Regular cardiac myocyte (primary cell): Measurements from ENCODE around the gene MYT1. TPM values are rescaled to one million over a fixed set of nuclear protein-coding genes. Genes with fewer than 3 reads are reported as not detected.

Source experiments
- total RNA-seq: library from RNA; depleted of rRNA; stranded (reverse); fragments of >200 nt; gene quantifications from 2 replicates; pipeline ENCODE4 v1.2.3, GENCODE V29; 2014

The MYT1 gene
- not detected in 2 replicates for total RNA-seq

DNA sequence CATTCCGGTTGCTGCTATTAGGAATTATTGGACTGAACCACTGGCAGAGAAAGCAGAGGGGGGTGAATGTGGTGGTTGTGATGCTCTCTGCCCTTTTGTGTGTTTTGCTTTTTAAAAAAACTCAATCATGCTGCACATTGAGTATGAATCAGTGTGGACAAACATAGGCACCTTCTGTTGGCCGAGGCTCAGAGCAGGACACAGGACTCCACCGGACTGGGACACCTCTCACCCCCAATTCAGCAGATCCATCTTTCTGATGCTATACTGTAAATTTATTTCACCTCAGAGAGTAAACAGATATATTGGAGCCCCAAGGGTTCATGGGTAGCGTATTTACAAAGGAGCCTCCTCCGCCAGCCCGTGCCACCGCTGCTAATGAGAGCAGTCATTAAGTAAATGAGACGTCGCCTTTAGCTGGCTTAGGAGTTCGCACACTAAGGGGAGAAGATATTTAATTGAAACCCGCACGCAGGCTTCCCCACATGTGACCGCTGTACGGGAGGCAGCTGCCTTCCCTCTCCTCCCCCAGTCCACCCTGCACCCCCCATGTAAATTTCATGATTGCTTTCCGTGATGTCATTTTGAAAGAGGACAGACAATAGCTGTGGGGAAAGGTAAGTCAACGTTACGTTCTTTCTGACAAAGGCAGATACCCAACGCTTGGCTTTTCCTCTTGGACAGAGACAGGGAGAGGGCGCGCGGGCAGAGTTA lies at the start of gene MYT1:
MYT1 (plus strand) TSS at position 330 of the 714 bp plus-strand sequence. CDS start 34,410 bp downstream, outside the sequence.

DNA sequence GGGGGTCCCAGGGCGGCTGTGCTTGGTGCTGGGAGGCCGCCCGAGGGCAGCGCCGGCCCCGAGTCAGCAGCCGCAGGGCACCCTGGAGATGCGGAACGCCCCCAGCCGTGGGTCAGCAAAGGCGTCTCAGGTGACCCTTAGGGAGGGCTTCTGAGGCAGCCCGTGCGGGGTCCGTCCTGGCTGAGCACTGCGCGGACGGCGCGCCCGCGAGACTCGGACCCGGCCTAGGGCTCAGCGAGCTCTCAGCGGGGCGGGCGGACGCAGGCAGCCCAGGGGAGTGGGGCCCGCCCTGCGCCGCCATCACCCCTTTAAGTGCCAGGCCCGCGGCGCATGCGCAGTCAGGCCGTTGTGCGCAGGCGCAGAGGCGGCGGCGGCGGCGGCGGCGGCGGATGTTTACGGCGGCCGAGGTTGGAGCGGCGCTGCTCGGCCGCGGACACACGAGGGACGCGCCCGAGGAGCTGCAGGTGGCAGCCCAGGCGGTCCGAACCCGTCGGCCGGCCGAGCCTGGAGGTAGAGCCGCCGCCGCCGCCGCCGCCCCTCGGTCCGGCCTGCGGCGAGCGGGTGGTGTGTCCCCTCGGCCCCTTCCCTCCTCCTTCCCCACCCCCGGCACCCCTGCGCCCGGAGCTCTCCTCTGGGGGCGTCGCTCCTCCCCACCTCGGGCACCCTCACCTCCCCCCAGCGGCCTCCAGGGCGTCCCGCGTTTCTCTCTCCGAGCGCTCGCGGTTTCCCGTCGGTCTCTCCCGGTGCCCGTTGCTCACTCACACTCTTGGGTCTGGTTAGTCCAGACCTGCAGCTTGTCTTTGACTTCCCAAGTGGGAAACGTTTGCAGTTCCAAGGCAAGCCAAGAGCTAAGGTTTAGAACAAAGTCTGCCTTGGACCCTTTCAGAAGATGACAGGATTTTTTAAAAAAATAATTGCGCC lies 91.4 kb downstream of the MYT1 start, which contains the start of gene PCMTD2:
PCMTD2 (plus strand) TSS at position 388 of the 921 bp plus-strand sequence. CDS start 4,218 bp downstream, outside the sequence.

Other genes with a start within 250 kb of the MYT1 start
- gene UCKL1, start 208.0 kb upstream of the MYT1 start, total RNA-seq: 13.5 and 25.9 TPM in 2 replicates
- gene ZNF512B, start 194.5 kb upstream of the MYT1 start, total RNA-seq: 5.1 and 8.4 TPM in 2 replicates
- 0.38 and 0.56 TPM in 2 replicates for gene SAMD10, start 184.8 kb upstream of the MYT1 start, total RNA-seq
- 49.6 and 65.6 TPM in 2 replicates for gene PRPF6, start 183.3 kb upstream of the MYT1 start, total RNA-seq
- gene C20orf204, start 128.3 kb upstream of the MYT1 start, total RNA-seq: 0.77 and 0.85 TPM in 2 replicates
- gene SOX18, start 114.8 kb upstream of the MYT1 start, total RNA-seq: under 0.01 and 0.19 TPM in 2 replicates
- 10.0 and 33.0 TPM in 2 replicates for gene TCEA2, start 101.3 kb upstream of the MYT1 start, total RNA-seq
- gene RGS19, start 84.9 kb upstream of the MYT1 start, total RNA-seq: 6.3 and 7.0 TPM in 2 replicates
- gene OPRL1, start 84.4 kb upstream of the MYT1 start, total RNA-seq: 0.19 and 2.0 TPM in 2 replicates
- 0.19 TPM in 1 of 2 replicates, not detected in the other for gene LKAAEAR1, start 80.1 kb upstream of the MYT1 start, total RNA-seq
- not detected in 2 replicates for gene NPBWR2, start 56.9 kb upstream of the MYT1 start, total RNA-seq
- 25.3 and 44.0 TPM in 2 replicates for gene PCMTD2, start 91.3 kb downstream of the MYT1 start, total RNA-seq